NCI-H2081 treated with DMSO at 0.1 percent for 48 hours (cell line): ENCODE results near the gene ARMH2.

Experiments
- DNase-seq: peaks from one replicate; lab custom pipeline; 2025; lab: John Stamatoyannopoulos, UW

Gene ARMH2

GRCh38 chr6:24798740-24799540 is at the start of gene ARMH2:
Gene ARMH2 (minus strand): TSS chr6:24798917. CDS start chr6:24798857, 60 bp downstream.
- DNase-seq: no peak

GRCh38 chr6:24848461-24848860 is 49.7 kb upstream of the ARMH2 start:
- DNase-seq: no peak

- no peak for DNase-seq
Observed at GRCh38 chr6:24847402-24847801, 48.7 kb upstream of the ARMH2 start.

GRCh38 chr6:24845578-24845977 is 46.9 kb upstream of the ARMH2 start:
- no peak for DNase-seq

GRCh38 chr6:24844903-24845302 is 46.2 kb upstream of the ARMH2 start:
- DNase-seq: no peak

GRCh38 chr6:24844061-24844460 is 45.3 kb upstream of the ARMH2 start:
- no peak for DNase-seq

GRCh38 chr6:24840187-24840586 is 41.5 kb upstream of the ARMH2 start:
- no peak for DNase-seq

- no peak for DNase-seq
Observed at GRCh38 chr6:24838994-24839393, 40.3 kb upstream of the ARMH2 start.

- DNase-seq: no peak
Observed at GRCh38 chr6:24838081-24838480, 39.4 kb upstream of the ARMH2 start.

GRCh38 chr6:24836109-24836508 is 37.4 kb upstream of the ARMH2 start:
- DNase-seq: no peak

- no peak for DNase-seq
Observed at GRCh38 chr6:24833711-24834386, 35.1 kb upstream of the ARMH2 start.

GRCh38 chr6:24832794-24833193 is 34.1 kb upstream of the ARMH2 start:
- no peak for DNase-seq

GRCh38 chr6:24831771-24832716 is 33.3 kb upstream of the ARMH2 start:
- no peak for DNase-seq

GRCh38 chr6:24829657-24830056 is 30.9 kb upstream of the ARMH2 start:
- DNase-seq: no peak

GRCh38 chr6:24827970-24828369 is 29.3 kb upstream of the ARMH2 start:
- DNase-seq: no peak

- no peak for DNase-seq
Observed at GRCh38 chr6:24827162-24827561, 28.4 kb upstream of the ARMH2 start.

GRCh38 chr6:24825130-24825630 is 26.5 kb upstream of the ARMH2 start:
- no peak for DNase-seq

GRCh38 chr6:24824142-24824938 is 25.6 kb upstream of the ARMH2 start:
- no peak for DNase-seq

GRCh38 chr6:24823185-24823584 is 24.5 kb upstream of the ARMH2 start:
- no peak for DNase-seq

GRCh38 chr6:24822696-24823095 is 24.0 kb upstream of the ARMH2 start:
- no peak for DNase-seq

GRCh38 chr6:24821860-24822444 is 23.2 kb upstream of the ARMH2 start:
- no peak for DNase-seq
